Panc1 (cell line): ENCODE measurements around the gene TTC34. TPM values are rescaled to one million over a fixed set of nuclear protein-coding genes. Genes with fewer than 3 reads are reported as not detected.

Source experiments
- ATAC-seq: fragments of 200-7000 bp; cut with Tn5 transposase; 2 replicates; pipeline ENCODE4 v1.9.1; 2020; ENCODE audit warnings: mild to moderate bottlenecking, moderate library complexity
- BruUV-seq: library from RNA; stranded (reverse); fragments of 400-500 nt; replicated peaks from 2 replicates; lab custom pipeline; 2021; lab: Mats Ljungman, UMichigan
- CTCF ChIA-PET: fragments of 300-600 bp; sonication (Branson Sonifier 250); formaldehyde crosslinking; loops from one replicate; lab custom pipeline; 2022; ENCODE audit warnings: antibody characterized with exemption; lab: Charles Lee
- POLR2A ChIA-PET: fragments of 300-600 bp; sonication (Branson Sonifier 250); formaldehyde crosslinking; loops from one replicate; lab custom pipeline; 2022; ENCODE audit warnings: antibody characterized with exemption; lab: Charles Lee
- DNase-seq: peaks from one replicate; pipeline ENCODE4 v3.0.0-alpha.2; 2010; ENCODE audit warnings: low read depth, low spot score
- H3K27ac ChIP-seq: 2 replicates; pipeline ENCODE4 v1.5.1; 2011; ENCODE audit warnings: mild to moderate bottlenecking, low read length, inconsistent platforms
- H3K27me3 ChIP-seq: fragments of 200-500 bp; sonication (Bioruptor generic); 2 replicates; pipeline ENCODE4 v1.6.0; 2014; ENCODE audit warnings: low read length, inconsistent platforms; ENCODE audit not compliant: control insufficient read depth, insufficient read depth
- H3K36me3 ChIP-seq: fragments of 200-500 bp; sonication (Bioruptor generic); 2 replicates; pipeline ENCODE4 v1.5.1; 2014; ENCODE audit warnings: inconsistent platforms, mild to moderate bottlenecking, low read length, moderate library complexity; ENCODE audit not compliant: control insufficient read depth, insufficient read depth
- H3K4me1 ChIP-seq: 2 replicates; pipeline ENCODE4 v1.5.1; 2011; ENCODE audit warnings: inconsistent platforms, mild to moderate bottlenecking, low read length, moderate library complexity; ENCODE audit not compliant: control insufficient read depth, insufficient read depth
- H3K4me3 ChIP-seq, 2 experiments: 2 replicates each; pipeline ENCODE4 v1.5.1; 2011 to 2012; ENCODE audit warnings: low read depth in 2 of 2, low read length in 2 of 2, mild to moderate bottlenecking in 2 of 2, inconsistent platforms in 1 of 2, moderate library complexity in 1 of 2
- H3K9me3 ChIP-seq: fragments of 200-500 bp; sonication (Bioruptor generic); 2 replicates; pipeline ENCODE4 v1.5.1; 2014; ENCODE audit warnings: low read depth, mild to moderate bottlenecking, inconsistent platforms, low read length, moderate library complexity; ENCODE audit not compliant: control insufficient read depth, insufficient read depth
- CTCF ChIP-seq: fragments of 450-650 bp; IDR thresholded peaks from 2 replicates; pipeline ENCODE4 v1.5.1; 2017; ENCODE audit warnings: mild to moderate bottlenecking
- POLR2AphosphoS5 ChIP-seq: IDR thresholded peaks from 2 replicates; pipeline ENCODE4 v1.6.1; 2012; ENCODE audit warnings: mild to moderate bottlenecking, low read depth, low read length, moderate library complexity
- REST ChIP-seq, 2 experiments: IDR thresholded peaks; 2 replicates each; pipeline ENCODE4 v1.6.1; 2011 to 2012; ENCODE audit warnings: low read depth in 2 of 2, control low read depth in 1 of 2, low read length in 1 of 2, mild to moderate bottlenecking in 1 of 2, moderate library complexity in 1 of 2; ENCODE audit not compliant: insufficient read depth in 1 of 2
- SIN3A ChIP-seq: IDR thresholded peaks from 2 replicates; pipeline ENCODE4 v1.6.1; 2012; ENCODE audit warnings: low read depth, mild to moderate bottlenecking, low read length, moderate library complexity, borderline replicate concordance; ENCODE audit not compliant: insufficient read depth
- TCF7L2 ChIP-seq: IDR thresholded peaks from 2 replicates; pipeline ENCODE4 v1.6.1; 2011; ENCODE audit warnings: mild to moderate bottlenecking, low read depth, low read length, inconsistent platforms
- in situ Hi-C: cut with HindIII; loops from 2 replicates; pipeline ENCODE4 v1.10.0; 2016; ENCODE audit warnings: low sequenced_read_pairs, low pct_unique_long_range_greater_than_20kb
- intact Hi-C: fragments of 100-400 bp; cut with micrococcal nuclease; formaldehyde crosslinking; loops from one replicate; pipeline ENCODE4 v1.10.0; 2022; ENCODE audit not compliant: unreplicated experiment
- total RNA-seq: library from RNA; stranded (reverse); gene quantifications from one replicate; pipeline ENCODE4 v1.2.1, GENCODE V29; 2021; ENCODE audit not compliant: unreplicated experiment

The TTC34 gene
- total RNA-seq, 1 experiment from 2014 or later, result 1.5 TPM

- intact Hi-C loops, result no loop called here
- Histone ChIP-seq H3K27me3 (peaks cover 4% of the 10 kb centered on the region; the same call in 1 of the 2 replicates), H3K4me3 (no peak overlapping the region), H3K36me3 (no peaks in the 10 kb centered on the region), H3K4me1 (no peaks in the 10 kb centered on the region), H3K27ac (no peak overlapping the region), H3K9me3 (no peaks in the 10 kb centered on the region)
- in situ Hi-C loops, result no loop called here
- TF ChIP-seq POLR2AphosphoS5, result no peak
- TF ChIP-seq CTCF, result peak; percentile 91
- peak; percentile 79 for ATAC-seq
- ChIA-PET POLR2A (no interaction called here), CTCF (interaction anchor here (1.0 kb wide), 2 partner anchors 9 to 14 kb away, joined by 3 to 4 read pairs; partner anchors contain the start of gene TTC34)
- DNase-seq, result no peak
- no TSS peak for BruUV-seq
These were observed 14.9 kb downstream of the TTC34 start for GRCh38 chr1:2786329-2787162.

- ChIA-PET CTCF (no interaction called here), POLR2A (no interaction called here)
- DNase-seq, result no peak
- intact Hi-C loops, result no loop called here
- TF ChIP-seq POLR2AphosphoS5 (no peak), TCF7L2 (no peak), REST (IDR thresholded peaks at IDR 0.05; ENCODE audit: insufficient read depth in 1 of 2, low read depth in 2 of 2, low read length in 1 of 2) (no peak), SIN3A (no peak), CTCF (no peak)
- in situ Hi-C loops, result no loop called here
- no peak for ATAC-seq
- H3K9me3 ChIP-seq, result no peaks in the 10 kb centered on the region
- no peak overlapping the region for H3K27ac ChIP-seq
- H3K36me3 ChIP-seq, result no peaks in the 10 kb centered on the region
- H3K4me3 ChIP-seq, result no peak overlapping the region
- H3K4me1 ChIP-seq, result no peaks in the 10 kb centered on the region
- no TSS peak for BruUV-seq
- H3K27me3 ChIP-seq, result peaks cover 4% of the 10 kb centered on the region
These were observed 15.7 kb downstream of the TTC34 start for GRCh38 chr1:2785631-2786328.
